Measurements from ENCODE around the gene ODAD3.
"Not testable (repeated sequence)": the region's sequence is repeated elsewhere in the genome, so short reads cannot be mapped to it uniquely, and the experiment has no call there.

ODAD3 gene

GRCh38 chr19:11479898-11480714, 45.2 kb upstream of the ODAD3 start:
- no peak overlapping the region for H3K4me3 ChIP-seq (replicated peaks; ENCODE audit: low read depth, low read length)
- no peak for DNase-seq (ENCODE audit: extremely low read depth, low read depth)
- TF ChIP-seq, protein P1, sequence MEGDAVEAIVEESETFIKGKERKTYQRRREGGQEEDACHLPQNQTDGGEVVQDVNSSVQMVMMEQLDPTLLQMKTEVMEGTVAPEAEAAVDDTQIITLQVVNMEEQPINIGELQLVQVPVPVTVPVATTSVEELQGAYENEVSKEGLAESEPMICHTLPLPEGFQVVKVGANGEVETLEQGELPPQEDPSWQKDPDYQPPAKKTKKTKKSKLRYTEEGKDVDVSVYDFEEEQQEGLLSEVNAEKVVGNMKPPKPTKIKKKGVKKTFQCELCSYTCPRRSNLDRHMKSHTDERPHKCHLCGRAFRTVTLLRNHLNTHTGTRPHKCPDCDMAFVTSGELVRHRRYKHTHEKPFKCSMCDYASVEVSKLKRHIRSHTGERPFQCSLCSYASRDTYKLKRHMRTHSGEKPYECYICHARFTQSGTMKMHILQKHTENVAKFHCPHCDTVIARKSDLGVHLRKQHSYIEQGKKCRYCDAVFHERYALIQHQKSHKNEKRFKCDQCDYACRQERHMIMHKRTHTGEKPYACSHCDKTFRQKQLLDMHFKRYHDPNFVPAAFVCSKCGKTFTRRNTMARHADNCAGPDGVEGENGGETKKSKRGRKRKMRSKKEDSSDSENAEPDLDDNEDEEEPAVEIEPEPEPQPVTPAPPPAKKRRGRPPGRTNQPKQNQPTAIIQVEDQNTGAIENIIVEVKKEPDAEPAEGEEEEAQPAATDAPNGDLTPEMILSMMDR (IDR thresholded peaks at IDR 0.05; ENCODE audit: low read depth, low read length, missing control alignments) = no peak

DNA sequence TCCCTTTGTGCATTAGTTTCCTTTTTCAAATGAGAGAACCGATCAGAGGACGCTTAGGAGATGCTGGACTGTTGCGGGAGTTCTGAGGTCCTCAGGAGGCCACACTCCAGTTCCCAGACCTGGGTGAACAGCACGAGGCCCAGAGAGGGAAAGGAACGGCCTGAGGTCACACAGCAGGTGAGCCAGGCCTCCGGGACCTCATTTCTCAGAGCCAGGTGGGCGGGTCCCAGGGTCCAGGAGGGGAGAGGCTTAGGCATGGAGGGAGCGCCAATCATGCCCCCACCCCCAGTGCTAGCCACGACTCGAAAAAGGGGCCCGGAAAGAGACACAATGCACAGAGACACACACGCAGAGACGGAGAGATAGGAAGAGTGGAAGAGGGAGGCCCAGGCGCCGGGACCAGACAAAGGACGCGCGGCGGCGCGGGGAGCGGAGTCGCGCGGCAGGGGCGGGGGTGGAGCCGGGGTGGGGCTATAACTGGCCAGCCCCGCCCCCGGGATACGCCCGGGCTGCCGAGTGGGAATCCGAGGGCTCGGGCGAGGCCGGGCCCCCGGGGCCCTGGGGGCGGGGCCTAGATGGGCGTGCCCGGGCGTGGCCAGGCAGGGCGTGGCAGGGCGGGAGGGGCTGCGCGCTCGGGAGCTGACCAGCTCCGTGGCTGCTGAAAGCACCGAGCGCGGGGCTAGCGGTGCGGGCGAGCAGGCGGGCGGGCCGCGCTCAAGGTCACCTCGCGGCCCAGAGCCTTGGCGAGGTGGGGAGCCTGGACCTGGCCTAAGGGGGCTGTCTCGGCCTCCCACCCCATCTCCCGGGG, 44.4 kb upstream of the ODAD3 start:
- no peak for DNase-seq (ENCODE audit: extremely low read depth, low read depth)
- no peak overlapping the region for H3K4me3 ChIP-seq (replicated peaks; ENCODE audit: low read depth, low read length)
- TF ChIP-seq, protein P1 (IDR thresholded peaks at IDR 0.05; ENCODE audit: low read depth, low read length, missing control alignments) = no peak

GRCh38 chr19:11478167-11479089, 43.5 kb upstream of the ODAD3 start:
- no peak for DNase-seq (ENCODE audit: extremely low read depth, low read depth)
- TF ChIP-seq, protein P1 (IDR thresholded peaks at IDR 0.05; ENCODE audit: low read depth, low read length, missing control alignments) = no peak
- no peak overlapping the region for H3K4me3 ChIP-seq (replicated peaks; ENCODE audit: low read depth, low read length)

DNA sequence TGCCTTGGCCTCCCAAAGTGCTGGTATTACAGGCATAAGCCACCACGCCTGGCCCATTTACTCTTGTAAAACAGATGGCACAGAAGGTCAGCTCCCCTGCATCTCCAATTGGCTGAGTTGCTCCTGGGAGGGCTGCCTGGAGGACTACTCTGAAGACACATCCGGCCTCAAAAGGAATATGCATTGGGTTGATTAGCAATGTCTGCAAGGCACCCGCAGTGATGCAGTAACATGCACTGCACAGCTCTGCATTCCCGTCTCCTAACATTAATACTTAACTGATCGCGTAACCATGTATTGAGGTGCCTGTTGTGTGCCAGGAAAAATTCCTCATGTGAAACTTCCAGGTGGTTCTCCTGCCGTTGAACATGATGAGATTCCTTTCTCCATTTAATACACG, 40.9 kb upstream of the ODAD3 start:
- TF ChIP-seq, protein P1 (IDR thresholded peaks at IDR 0.05; ENCODE audit: low read depth, low read length, missing control alignments) = no peak
- no peak for DNase-seq (ENCODE audit: extremely low read depth, low read depth)
- no peak overlapping the region for H3K4me3 ChIP-seq (replicated peaks; ENCODE audit: low read depth, low read length)

DNA sequence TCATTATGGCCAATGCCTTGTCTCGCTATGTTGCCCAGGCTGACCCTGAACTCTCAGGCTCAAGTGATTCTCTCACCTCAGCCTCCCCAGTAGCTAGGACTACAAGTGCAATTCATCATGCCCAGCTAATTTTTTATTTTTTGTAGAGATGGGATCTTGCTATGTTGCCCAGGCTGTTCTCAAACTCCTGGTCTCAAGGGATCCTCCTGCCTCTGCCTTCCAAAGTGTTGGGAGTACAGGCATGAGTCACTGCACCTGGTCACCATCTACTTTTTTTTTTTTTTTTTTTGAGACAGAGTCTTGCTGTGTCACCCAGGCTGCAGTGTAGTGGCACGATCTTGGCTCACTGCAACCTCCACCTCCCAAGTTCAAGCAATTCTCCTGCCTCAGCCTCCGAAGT, 40.4 kb upstream of the ODAD3 start:
- not testable (repeated sequence) for H3K4me3 ChIP-seq (replicated peaks; ENCODE audit: low read depth, low read length); DNase-seq (ENCODE audit: extremely low read depth, low read depth)

DNA sequence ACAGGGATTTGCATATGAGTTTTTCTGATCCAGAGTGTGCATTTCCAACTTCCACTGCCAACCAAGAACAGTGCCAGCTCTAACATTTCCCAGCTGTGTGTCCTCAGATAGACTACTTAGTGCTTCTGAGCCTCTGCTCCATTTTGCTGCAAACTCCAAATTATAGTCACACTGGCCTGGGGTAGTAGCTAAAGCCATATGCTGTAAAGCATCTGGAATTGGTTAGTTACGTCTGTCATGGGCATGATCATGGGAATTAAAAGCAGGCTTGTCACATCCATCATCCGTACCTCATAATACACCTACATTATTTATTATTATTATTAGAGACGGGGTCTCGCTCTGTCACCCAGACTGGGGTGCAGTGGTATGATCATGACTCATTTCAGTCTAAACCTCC, 38.8 kb upstream of the ODAD3 start:
- no peak overlapping the region for H3K4me3 ChIP-seq (replicated peaks; ENCODE audit: low read depth, low read length)
- TF ChIP-seq, protein P1 (IDR thresholded peaks at IDR 0.05; ENCODE audit: low read depth, low read length, missing control alignments) = no peak
- DNase-seq (ENCODE audit: extremely low read depth, low read depth) = no peak

DNA sequence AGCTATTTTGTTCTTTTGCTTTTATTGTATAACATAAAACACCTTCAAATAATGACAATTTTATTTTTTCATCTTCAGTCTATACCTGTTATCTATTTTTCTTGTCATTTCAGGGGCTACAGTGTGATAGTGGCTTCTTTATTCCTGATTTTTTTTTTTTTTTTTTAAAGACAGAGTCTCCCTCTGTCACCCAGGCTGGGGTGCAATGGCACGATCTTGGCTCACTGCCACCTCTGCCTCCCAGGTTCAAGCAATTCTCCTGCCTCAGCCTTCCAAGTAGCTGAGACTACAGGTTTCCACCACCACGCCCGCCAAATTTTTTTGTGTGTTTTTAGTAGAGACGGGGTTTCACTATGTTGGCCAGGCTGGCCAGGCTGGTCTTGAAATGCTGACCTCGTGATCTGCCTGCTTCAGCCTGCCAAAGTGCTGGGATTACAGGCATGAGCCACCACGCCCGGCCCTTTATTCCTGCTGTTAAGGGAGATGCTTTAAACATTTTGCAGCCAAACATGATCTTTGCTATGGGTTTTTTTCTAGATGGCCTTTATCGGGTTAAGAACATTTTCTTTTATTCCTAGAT, 33.4 kb upstream of the ODAD3 start:
- DNase-seq (ENCODE audit: extremely low read depth, low read depth); H3K4me3 ChIP-seq (replicated peaks; ENCODE audit: low read depth, low read length): not testable (repeated sequence)

Data from HFF-Myc (cell line).